Skin of body (tissue), 2 donors: ENCODE results near the gene LSM14A. TPM values are rescaled to one million over a fixed set of nuclear protein-coding genes. Genes with fewer than 3 reads are reported as not detected.
"Not testable (repeated sequence)": the region's sequence is repeated elsewhere in the genome, so short reads cannot be mapped to it uniquely, and the experiment has no call there.

Experiments used
- DNase-seq: peaks from one replicate; lab custom pipeline; 2025; lab: John Stamatoyannopoulos, UW
- total RNA-seq: library from RNA; depleted of rRNA; stranded (reverse); fragments of >200 nt; gene quantifications from one replicate; pipeline ENCODE4 v1.2.3, GENCODE V29; 2014

LSM14A gene
- total RNA-seq, 1 donor from 2014 or later, result 111 TPM

DNA sequence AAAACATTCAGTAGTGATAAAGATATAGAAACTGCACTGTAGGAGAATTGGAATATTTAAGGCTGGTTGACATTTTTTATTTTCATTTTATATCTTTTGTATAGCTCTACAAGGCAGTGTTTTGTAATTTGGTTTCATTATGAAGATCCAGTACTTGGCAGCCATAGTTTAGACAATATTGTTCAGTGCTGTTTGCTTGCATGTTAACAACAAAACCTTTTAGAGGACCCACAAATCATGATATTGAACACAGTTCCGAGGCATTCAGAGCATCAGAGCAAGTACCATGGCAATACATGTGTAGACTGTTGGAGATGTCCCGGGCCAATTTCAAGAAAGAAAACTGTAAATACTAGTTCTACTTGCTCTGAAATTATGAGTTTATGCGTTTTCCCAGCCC lies 56.5 kb downstream of the LSM14A start:
- DNase-seq, result no peak

DNA sequence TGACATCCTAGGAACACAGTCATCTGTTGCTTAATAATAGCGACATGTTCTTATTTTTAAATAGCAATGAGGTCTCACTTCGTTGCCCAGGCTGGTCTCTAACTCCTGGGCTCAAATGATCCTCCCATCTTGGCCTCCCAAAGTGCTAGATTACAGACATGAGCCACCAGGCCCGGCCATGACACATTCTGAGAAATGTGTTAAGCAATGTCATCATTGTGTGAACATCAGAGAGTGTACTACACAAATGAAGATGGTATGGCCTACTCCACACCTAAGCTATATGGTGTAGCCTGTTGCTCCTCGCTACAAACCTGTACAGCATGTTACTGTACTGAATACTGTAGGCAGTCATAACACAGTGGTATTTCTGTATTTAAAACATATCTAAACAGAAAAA lies 57.4 kb downstream of the LSM14A start:
- no peak for DNase-seq

DNA sequence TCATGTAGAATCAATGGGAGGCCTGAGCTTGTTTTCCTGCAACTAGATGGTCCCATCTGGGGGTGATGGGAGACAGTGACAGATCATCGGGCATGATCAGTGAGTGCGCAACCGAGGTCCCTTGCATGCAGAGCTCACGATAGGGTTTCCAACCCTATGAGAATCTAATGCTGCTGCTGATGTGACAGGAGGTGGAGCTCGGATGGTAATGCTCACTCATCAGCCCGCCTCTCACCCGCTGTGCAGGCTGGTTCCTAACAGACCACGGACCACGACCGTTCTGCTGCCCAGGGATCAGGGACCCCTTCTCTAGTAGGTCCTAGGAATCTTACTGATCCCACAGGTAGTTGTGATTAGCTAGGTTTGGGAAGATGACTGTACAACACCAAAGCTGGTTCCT lies 58.5 kb downstream of the LSM14A start:
- no peak for DNase-seq

DNA sequence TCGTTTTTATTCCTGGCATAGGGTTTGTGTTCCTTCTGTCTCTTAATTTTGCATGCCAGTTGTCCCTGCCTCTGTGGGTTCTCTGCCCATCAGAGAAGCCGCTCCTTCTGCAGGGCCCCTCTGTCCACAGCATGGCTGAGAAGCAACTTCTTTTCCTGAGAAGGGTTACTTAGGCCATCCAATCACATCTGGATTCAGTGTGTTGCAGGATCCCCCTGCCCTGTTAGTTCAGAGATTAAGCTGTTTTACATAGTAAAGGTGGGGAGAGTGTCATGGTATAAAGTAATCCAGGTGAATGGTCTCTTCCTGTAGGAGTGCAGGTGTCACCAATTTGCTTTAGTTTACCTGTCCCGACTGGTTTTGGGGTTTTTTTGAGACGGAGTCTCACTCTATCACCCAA lies 59.1 kb downstream of the LSM14A start:
- no peak for DNase-seq

DNA sequence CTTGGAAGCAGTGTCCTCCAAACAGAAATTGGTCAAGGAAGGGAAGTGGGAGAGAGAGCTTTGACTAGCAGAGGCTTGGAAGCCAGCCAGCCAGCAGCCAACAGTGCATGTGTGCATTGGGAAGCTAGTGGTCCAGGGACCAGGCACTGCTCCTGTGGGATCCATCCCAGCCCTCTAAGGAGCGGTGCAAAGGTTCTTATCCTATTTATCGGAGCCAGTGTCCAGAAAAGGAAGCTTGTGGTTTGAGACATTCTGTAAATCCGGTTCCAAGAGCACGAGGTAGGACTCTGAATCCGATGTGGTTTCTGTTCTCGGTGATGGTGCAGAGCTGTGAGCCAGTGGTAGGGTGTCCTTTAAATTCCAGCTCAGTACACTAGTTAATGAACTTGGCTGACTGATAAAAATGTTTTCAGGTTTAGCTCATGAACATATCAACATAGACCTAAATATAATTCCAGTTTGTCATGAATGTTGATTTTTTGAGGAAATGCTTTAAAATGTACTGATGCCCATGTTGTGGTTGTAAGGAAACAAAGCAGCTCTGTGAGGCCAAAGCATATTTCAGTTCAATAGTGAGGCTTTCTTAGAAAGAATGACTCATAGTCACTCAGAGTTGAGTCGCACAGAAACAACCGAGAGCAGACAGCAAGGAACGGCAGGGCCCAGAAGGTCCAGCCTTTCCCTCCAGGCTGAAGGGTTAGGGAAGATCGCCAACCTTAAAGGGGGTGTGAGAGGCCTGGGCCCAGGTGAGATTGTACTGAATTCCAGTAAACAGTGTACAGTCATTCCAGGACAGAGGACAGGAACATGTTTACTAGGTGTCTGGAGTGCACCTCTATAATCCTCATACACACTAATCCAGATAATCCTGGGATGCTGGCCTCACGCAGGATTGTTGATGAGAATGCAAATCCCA lies 60.5 kb downstream of the LSM14A start:
- DNase-seq, result no peak

DNA sequence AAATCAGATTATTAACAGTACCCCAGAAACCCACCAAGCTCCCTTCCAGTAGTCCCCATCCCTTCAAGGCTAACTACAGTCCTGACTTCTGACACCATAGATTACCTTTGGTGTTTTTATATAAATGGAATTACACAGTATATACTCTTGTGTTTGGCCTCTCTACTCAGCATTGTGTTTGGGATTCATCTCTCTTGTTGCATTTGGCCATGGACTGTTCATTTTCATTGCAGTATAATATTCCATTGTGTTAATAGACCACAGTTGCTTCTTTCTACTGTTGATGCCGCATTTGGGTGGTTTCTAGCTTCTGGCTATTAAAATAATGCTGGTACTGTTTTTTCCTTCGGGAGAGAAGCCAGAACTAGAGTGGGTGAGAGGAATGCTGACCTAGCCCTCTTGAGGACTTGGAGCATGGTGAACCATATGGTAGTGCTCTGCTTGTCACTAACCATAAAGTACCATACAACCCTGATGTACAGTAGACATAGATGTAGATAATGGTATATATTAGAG lies 63.2 kb downstream of the LSM14A start:
- no peak for DNase-seq

DNA sequence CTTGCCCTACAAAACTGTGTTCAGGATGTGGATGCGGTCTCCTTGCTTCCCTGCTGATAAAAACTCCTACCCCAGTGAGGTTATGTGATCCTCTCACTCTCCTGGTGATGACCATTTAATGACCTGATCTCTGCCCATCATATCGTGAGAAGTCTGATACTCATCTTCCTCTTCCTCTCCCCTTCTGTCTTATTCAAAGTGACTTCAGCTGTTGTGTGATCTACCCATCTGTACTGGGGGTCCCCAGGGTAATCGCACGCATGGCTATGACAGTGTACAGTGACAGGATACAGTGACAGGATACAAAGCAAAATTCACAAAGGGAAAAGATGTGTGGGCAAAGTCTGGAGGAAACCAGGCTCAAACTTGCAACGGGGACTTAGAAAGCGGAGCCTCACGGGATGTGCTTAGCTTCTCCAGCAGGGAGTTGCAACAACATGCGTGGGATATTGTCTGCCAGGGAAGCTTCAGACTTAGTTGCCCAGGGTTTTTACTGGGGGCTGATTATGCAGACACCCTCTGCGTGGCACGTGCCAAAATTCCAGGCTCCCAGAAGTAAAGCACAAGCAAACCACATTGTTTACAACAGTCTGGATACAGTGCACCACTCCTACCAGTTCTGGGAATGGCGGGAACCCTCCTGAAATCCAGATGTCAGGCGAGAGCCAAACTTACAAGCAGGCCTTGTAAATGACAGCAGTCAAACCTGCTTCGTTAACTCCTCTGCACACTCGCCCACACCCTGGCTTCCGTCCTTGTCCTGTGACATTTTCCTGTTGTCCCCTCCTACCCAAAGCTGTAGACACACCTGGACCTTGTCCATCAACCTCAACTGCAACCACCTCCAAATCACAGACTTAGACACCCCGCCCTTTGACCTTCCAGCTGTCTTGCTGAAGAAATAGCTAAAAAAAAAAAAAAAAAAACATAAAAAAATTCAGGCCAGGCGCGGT lies 64.0 kb downstream of the LSM14A start:
- peak; percentile 74 for DNase-seq

DNA sequence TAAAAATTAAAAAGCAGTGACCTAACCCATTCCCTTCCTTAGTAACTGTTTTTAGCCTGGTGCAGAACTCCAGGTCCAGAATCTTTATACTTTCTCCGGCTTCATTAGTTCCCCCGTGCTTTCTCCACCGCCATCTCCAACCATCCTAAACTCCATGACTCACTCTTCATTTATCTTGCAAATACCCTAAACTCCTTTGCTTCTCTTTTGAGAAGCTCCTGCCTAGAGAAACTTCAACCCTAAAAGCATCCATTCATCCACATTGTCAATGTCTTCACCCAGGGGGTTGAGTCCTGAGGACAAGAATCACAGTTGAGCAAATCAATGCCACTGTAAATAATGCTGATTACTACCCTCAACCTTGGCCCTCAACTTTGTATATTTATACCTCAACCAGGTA lies 65.0 kb downstream of the LSM14A start:
- no peak for DNase-seq

DNA sequence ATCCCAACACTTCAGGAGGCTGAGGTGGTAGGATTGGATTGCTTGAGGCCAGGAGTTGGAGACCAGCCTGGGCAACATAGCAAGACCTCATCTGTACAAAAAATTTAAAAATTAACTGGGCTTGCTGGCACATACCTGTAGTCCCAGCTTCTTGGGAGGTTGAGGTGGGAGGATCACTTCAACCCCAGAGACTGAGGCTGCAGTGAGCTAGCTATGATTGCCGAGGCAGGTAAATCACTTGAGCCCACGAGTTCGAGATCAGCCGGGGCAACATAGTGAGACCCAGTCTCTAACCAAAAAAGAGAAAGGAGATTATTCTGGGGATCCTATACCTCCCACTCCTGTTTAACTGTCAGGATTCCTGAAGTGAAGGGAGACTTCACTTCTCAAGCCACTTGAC lies 65.6 kb downstream of the LSM14A start:
- DNase-seq, result no peak

DNA sequence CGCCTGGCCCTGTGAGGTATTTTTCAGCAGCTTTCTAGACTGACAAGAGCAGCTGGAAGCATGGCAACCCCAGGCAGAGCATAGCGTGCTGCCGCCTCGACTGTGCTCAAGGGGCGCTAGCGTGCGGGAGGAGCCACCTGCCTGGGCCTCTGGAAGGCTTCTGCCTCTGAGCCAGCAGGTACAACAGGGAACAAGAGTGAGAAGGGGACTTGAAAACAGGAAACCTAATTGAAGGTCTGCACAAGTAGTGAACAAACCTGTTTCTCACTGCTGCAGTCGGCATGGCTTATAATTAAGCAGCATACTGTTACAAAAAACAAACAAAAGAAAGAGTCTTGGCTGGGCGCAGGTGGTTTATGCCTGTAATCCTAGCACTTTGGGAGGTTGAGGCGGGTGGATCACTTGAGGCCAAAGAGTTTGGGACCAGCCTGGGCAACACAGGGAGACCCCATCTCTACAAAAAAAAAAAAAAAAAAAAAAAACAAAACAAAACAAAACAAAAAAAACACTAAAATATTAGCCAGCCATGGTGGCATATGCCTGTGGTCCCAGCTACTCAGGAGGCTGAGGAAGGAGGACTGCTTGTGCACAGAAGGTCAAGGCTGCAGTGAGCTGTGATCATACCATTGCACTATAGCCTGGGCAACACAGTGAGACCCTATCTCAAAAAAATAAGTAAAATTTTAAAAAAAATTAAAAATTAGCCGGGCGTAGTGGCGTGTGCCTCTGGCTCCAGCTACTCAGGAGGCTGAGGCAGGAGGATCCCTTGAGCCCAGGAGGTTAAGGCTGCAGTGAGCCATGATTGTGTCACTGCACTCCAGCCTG lies 69.4 kb downstream of the LSM14A start:
- DNase-seq, result no peak

DNA sequence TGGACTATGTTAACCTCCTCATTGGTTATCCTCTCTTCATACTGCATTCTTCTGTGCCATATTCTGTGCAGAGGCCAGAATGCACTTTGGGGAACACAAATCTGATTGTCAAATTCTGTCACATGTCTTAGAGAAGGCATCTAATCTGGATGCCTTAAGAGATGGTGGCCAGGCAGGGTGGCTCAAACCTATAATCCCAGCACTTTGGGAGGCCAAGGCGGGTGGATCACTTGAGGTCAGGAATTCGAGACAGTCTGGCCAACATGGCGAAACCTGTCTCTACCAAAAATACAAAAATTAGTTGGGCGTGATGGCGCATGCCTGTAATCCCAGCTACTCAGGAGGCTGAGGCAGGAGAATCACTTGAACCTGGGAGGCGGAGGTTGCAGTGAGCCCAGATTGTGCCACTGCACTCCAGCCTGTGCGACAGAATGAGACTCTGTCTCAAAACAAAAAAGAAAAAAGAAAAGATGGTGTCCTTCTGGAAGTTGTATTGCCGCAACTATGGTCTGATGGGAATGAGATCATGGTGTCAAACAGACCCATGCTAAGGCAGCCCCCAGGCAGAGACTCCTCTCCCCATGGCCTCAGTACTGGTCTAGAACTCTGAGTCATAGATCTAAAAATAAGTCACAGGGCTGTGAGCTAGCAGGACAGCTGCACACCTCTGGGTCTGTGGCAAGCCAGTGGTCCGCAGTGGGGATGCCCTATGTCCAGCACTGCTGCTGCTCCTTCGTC lies 71.0 kb downstream of the LSM14A start:
- DNase-seq, result not testable (repeated sequence)

DNA sequence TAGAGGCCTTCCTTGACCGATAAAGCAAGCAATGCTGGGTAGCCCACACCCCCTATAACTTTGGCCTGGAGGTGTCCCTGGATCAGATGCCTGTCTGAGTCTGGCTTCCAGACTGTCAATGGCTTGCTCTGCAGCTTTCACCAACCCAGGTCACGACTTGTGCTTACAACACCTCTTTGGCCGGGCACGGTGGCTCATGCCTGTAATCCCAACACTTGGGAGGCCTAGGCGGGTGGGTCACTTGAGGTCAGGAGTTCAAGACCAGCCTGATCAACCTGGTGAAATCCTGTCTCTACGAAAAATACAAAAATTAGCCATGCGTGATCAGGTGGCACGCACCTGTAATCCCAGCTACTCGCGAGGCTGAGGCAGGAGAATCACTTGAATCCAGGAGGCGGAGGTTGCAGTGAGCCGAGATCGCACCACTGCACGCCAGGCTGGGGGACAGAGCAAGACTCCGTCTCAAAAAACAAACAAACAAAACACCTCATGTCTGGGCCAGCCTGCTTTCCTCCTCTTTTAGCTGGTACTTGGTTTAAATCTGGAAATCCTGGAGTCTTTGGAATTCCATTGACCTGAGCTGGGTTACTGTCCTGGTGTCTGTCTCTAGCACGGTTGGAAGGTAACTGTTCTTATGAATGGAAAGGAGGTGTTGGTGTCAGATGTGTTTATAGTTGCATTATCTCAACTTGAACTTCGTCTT lies 71.7 kb downstream of the LSM14A start:
- no peak for DNase-seq

DNA sequence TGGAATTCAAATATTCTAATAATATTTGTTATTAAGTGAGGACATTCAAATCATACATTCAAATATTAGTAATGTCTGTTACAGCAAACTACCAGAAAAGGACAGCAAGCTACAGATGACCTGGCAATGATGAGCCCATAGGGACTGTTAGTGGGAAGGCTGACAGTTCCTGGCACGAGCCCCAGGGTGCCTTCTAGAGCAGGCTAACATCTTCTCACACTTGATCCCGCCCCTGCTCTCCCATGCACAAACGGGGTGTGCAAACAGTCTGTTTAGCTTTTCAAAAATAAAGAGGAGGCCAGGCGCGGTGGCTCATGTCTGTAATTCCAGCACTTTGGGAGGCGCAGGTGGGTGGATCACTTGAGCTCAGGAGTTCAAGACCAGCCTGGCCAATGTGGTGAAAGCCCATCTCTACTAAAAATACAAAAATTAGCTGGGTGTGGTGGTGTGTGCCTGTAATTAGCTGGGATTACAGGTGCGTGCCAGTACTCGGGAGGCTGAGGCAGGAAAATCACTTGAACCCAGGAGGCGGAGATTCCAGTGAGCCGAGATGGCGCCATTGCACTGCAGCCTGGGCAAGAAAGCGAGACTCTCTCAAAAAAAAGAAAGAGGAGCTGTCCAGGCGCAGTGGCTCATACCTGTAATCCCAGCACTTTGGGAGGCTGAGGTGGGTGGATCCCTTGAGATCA lies 72.5 kb downstream of the LSM14A start:
- no peak for DNase-seq

DNA sequence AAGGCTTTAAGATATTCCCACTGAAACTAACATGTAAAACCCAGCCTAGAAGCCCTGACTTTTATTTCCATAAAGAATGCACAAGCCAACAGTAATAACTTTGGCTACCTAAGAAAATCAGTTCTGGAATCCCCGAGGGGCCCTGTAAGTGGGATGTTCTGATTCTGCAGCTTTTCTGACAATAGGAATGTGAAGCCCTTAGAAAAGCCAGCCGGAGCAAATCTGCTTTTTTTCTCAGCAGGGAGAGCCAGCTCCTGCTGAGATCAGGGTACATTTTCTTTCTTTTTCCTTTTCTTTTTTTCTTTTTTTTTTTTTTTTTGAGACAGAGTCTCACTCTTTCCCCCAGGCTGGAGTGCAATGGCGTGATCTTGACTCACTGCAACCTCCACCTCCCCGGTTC lies 74.0 kb downstream of the LSM14A start:
- no peak for DNase-seq

DNA sequence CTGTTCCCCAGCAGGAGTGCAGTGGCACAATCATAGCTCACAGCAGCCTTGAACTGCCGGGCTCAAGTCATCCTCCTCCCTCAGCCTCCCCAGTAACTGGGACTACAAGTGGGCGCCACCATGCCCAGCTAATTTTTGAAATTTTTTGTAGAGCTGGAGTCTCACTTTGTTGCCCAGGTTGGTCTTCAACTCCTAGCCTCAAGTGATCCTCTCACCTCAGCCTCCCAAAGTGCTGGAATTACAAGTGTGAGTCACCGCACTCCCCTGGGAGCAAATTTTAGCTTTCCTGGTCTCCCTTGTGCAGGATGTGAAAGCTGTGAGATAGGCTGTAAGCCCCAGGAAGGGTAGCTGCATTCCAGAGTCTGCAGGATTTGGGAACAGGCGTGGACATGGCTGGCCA lies 76.6 kb downstream of the LSM14A start:
- DNase-seq, result no peak

DNA sequence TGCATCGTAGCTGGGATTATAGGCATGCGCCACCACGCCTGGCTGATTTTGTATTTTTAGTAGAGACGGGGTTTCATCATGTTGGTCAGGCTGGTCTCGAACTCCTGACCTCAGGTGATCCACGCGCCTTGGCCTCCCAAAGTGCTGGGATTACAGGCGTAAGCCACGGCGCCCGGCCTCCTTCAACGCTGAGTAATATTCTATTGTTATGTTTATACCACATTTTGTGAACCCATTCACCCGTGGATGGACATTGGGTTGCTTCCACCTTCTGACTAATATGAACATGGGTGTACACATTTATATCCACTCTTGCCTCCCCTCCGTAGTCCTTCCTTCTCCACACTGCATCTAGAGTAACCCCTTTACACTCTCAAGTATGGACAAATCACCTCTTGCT lies 80.9 kb downstream of the LSM14A start:
- DNase-seq, result not testable (repeated sequence)

DNA sequence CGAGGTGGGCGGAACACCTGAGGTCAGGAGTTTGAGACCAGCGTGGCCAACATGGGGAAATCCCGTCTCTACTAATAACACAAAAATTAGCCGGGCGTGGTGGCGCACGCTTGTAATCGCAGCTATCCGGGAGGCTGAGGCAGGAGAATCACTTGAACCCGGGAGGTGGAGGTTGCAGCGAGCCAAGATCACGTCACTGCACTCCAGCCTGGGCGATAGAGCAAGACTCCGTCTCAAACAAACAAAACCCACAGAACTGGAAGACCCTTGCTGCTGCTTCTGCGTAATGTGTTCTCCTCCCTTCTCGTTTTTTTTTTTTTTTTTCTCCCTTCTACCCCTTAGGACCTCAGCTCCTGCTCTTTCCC lies 81.4 kb downstream of the LSM14A start:
- DNase-seq, result not testable (repeated sequence)

DNA sequence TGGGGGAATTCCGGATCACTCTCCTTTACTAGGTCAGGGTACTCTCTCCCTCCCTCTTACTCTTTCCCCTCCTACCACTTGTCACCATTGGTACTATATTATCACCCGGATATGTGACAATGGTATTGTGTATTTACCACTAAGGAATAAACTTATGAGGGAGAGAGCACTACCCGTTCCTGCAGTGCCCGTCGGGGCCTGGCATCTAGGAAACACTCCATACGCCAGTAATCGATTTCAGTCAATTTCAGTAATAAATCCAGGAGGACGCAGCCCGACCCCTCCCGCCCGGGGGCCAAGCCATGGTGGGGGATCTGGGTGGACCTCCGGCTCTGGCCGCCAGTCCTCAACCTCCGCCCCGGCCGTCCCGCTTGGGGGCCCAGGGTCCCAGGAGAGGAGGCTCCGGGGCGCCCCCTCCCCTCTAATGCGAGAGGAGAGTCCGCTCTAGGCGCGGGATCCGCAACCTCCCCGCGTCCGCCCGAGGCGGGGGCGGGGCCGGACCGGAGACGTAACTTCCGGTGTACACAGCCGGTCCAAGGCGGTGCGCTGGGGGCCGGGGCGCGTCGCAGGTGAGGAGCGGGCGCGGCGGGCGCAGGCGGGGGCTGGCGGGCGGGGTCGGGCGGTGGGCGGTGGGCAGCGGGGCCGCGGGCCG lies 81.9 kb downstream of the LSM14A start, which contains the start of gene GARRE1:
GARRE1 (plus strand) TSS at position 509 of the 652 bp plus-strand sequence. CDS start 45,920 bp downstream, outside the sequence.
- DNase-seq, result peak; percentile 43
